ENCODE measurements around the gene EFCAB6. TPM values are rescaled to one million over a fixed set of nuclear protein-coding genes. Genes with fewer than 3 reads are reported as not detected.

The EFCAB6 gene
- total and polyA plus RNA-seq, 7 donors = 0.07 to 0.84 (median 0.50) TPM

DNA sequence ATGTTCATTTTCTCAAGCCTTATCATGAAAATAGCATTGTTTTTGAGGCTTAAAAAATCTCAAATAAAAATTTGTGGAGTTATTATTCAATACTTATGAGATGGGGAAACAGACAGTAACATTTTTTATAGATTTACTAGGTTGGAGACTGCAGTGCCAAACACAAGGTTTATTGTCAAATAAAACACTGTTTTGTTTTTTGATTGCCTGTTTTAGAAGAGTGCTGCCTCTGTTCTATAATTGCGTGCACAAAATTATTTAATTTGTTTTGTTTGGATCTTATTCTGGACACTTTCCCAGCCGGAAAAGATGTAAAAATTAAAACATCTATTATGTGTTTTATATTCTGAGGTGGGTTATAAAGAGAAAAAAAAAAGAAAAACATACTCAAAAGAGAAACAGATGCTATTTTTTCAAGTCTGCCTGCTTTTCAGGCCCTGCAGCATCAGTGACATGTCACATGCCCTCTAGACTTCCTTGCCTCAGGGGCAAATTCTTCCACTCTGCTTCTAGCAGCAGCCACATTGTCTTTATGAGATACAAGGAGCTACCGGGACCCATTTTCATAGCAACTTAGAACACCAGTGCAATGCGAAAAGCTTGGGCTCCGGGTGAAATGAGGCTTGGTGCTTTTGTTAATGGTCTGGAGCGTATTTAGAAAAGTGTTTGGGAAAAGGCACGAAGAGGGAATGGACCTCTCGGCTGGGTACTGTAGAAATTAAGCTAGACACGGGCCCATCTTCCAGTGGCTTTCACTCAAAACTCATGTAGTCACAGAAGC is 77.5 kb downstream of the EFCAB6 start:
- ATAC-seq (no peak), DNase-seq (no peak)
- H3K36me3 ChIP-seq (ENCODE audit: insufficient read depth in 1 of 2, low read depth in 1 of 2) = no peaks in the 10 kb centered on the region
- H3K9me3 ChIP-seq = no peaks in the 10 kb centered on the region
- peaks cover 0 to 5% (median 0%) of the 10 kb centered on the region in 3 donors for H3K27me3 ChIP-seq (ENCODE audit: insufficient read depth in 3 of 3, low read length in 2 of 3)
- intact Hi-C loops (cut with DNase I) = no loop called here
- TF ChIP-seq, protein P1, sequence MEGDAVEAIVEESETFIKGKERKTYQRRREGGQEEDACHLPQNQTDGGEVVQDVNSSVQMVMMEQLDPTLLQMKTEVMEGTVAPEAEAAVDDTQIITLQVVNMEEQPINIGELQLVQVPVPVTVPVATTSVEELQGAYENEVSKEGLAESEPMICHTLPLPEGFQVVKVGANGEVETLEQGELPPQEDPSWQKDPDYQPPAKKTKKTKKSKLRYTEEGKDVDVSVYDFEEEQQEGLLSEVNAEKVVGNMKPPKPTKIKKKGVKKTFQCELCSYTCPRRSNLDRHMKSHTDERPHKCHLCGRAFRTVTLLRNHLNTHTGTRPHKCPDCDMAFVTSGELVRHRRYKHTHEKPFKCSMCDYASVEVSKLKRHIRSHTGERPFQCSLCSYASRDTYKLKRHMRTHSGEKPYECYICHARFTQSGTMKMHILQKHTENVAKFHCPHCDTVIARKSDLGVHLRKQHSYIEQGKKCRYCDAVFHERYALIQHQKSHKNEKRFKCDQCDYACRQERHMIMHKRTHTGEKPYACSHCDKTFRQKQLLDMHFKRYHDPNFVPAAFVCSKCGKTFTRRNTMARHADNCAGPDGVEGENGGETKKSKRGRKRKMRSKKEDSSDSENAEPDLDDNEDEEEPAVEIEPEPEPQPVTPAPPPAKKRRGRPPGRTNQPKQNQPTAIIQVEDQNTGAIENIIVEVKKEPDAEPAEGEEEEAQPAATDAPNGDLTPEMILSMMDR (IDR thresholded peaks at IDR 0.05) = no peak
- H3K4me1 ChIP-seq = no peaks in the 10 kb centered on the region
- no peak overlapping the region for H3K27ac ChIP-seq
- 81 to 85% (median 82%) methylated on average over 9 of the region's 9 CpGs for WGBS, 3 donors
- H3K4me3 ChIP-seq = no peak overlapping the region

DNA sequence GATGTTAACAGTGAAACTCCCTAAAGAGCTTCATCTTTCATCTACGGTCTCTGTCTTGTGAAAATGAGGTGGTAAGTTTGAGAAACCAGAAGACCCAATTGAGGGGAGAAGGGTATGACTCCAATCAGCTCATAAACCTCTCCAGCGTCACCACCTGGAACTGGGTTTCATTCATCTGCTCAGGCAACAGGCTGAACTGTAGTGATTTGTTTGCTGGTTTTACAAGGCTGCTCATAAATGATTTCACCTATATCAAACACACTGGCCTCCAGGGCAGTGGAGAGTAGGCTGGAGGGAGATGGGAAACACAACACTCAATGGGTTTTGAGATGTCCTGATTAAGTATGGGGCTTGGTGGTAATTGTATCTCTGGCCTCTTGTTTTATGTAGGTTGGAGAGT is 79.0 kb downstream of the EFCAB6 start:
- TF ChIP-seq, protein P1 (IDR thresholded peaks at IDR 0.05) = no peak
- intact Hi-C loops (cut with DNase I) = no loop called here
- Histone ChIP-seq H3K27ac (no peak overlapping the region), H3K36me3 (ENCODE audit: insufficient read depth in 1 of 2, low read depth in 1 of 2) (no peaks in the 10 kb centered on the region), H3K4me3 (no peak overlapping the region), H3K27me3 (ENCODE audit: insufficient read depth in 3 of 3, low read length in 2 of 3) (peaks cover 0 to 1% (median 0%) of the 10 kb centered on the region in 3 donors), H3K4me1 (no peaks in the 10 kb centered on the region), H3K9me3 (no peaks in the 10 kb centered on the region)
- no peak for ATAC-seq
- WGBS, 3 donors = 72 to 76% (median 75%) methylated on average over 2 of the region's 2 CpGs
- DNase-seq = no peak

DNA sequence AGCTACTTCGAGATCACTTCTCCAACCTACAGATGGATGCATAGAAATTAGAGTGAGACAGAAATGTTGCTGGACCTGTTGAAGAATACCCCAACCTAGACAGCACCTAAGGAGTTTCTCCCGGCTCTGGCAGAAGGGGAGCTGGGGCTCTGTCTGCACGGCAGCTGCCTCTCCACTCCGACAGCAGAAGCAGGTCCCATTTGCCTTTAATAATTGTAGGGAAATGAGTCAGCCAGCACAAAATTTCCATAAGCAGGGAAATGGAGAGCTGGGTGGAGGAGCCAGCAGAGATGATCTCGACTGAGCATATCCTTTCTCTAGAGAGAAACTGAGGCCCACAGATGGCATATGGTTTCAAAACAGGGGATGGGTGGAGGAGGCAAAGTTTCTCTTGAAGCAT is 80.1 kb downstream of the EFCAB6 start:
- DNase-seq = no peak
- no peaks in the 10 kb centered on the region for H3K27me3 ChIP-seq (ENCODE audit: insufficient read depth in 3 of 3, low read length in 2 of 3)
- intact Hi-C loops (cut with DNase I) = no loop called here
- no peaks in the 10 kb centered on the region for H3K36me3 ChIP-seq (ENCODE audit: insufficient read depth in 1 of 2, low read depth in 1 of 2)
- no peaks in the 10 kb centered on the region for H3K4me1 ChIP-seq
- ATAC-seq = no peak
- TF ChIP-seq, protein P1 (IDR thresholded peaks at IDR 0.05) = no peak
- H3K4me3 ChIP-seq = no peak overlapping the region
- 57 to 66% (median 63%) methylated on average over 5 of the region's 5 CpGs for WGBS, 3 donors
- H3K27ac ChIP-seq = no peak overlapping the region
- no peaks in the 10 kb centered on the region for H3K9me3 ChIP-seq

DNA sequence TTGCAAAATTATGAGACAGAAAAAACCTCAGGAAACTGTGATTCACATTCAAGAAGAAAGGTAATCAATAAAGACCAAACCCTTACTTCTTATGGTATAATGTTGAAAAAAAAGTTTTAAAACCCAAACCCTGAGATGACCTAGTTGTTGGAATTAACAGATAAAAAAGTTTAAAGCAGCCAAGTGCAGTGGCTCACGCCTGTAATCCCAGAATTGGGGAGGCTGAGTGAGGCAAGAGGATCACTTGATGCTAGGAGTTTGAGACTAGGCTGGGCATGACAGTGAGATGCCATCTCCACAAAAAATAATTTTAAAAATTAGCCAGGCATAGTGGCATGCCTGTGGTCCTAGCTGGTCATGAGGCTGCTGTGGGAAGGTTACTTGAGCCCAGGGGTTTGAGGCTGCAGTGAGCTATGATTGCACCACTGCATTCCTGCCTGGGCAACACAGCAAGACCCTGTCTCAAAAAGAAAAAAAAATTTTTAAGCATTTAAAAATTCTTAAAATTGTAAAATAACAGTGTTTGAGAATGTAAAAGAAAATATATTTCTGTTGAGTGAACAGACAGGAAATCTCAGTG is 85.1 kb downstream of the EFCAB6 start:
- Histone ChIP-seq H3K4me1 (no peaks in the 10 kb centered on the region), H3K36me3 (ENCODE audit: insufficient read depth in 1 of 2, low read depth in 1 of 2) (no peaks in the 10 kb centered on the region), H3K27ac (no peak overlapping the region), H3K9me3 (no peaks in the 10 kb centered on the region), H3K4me3 (no peak overlapping the region), H3K27me3 (ENCODE audit: insufficient read depth in 3 of 3, low read length in 2 of 3) (no peaks in the 10 kb centered on the region)
- intact Hi-C loops (cut with DNase I) = no loop called here
- ATAC-seq (no peak), DNase-seq (no peak)
- 75 to 88% (median 88%) methylated on average over 1 of the region's 1 CpG for WGBS, 3 donors
- TF ChIP-seq, protein P1 (IDR thresholded peaks at IDR 0.05) = no peak

All from psoas muscle (tissue), 8 donors.